K562 (cell line): ENCODE data around the gene MDM4. TPM values are rescaled to one million over a fixed set of nuclear protein-coding genes. Genes with fewer than 3 reads are reported as not detected.
A peak's percentile ranks its signal among the peaks of the same experiment; 100 is the strongest.

Source experiments
- CAMTA2 ChIP-seq: fragments of 250-450 bp; sonication (Bioruptor Pico); conservative IDR thresholded peaks from 2 replicates; pipeline ENCODE4 v1.5.1; 2022
- CGGBP1 ChIP-seq: fragments of 250-450 bp; sonication (Bioruptor Pico); IDR thresholded peaks from 2 replicates; pipeline ENCODE4 v1.9.0; 2021; ENCODE audit warnings: mild to moderate bottlenecking
- CHD4 ChIP-seq: fragments of 200-600 bp; sonication (generic); IDR thresholded peaks from 3 replicates; pipeline ENCODE4 v1.6.1; 2012; ENCODE audit warnings: low read depth, mild to moderate bottlenecking, mixed read lengths, low read length, inconsistent platforms; ENCODE audit not compliant: insufficient read depth, insufficient replicate concordance, poor library complexity, severe bottlenecking
- CREB5 ChIP-seq: fragments of 250-450 bp; sonication (Bioruptor Pico); IDR thresholded peaks from 2 replicates; pipeline ENCODE4 v1.5.0; 2020; ENCODE audit warnings: mild to moderate bottlenecking
- GTF2E2 ChIP-seq: fragments of 200-800 bp; sonication (Bioruptor generic); IDR thresholded peaks from 2 replicates; pipeline ENCODE4 v1.6.1; 2016; ENCODE audit warnings: missing genetic modification characterization, missing compliant biosample characterization
- MECOM ChIP-seq: fragments of 250-450 bp; sonication (Bioruptor Pico); IDR thresholded peaks from 2 replicates; pipeline ENCODE4 v1.8.0; 2022; ENCODE audit warnings: inconsistent platforms
- NCOR1 ChIP-seq: fragments of 450-650 bp; IDR thresholded peaks from 2 replicates; pipeline ENCODE4 v1.6.1; 2016; ENCODE audit warnings: mild to moderate bottlenecking, moderate library complexity
- NFXL1 ChIP-seq: fragments of 450-650 bp; formaldehyde crosslinking; IDR thresholded peaks from 2 replicates; pipeline ENCODE4 v1.4.0; 2021; ENCODE audit warnings: mild to moderate bottlenecking
- SPI1 ChIP-seq: IDR thresholded peaks from 2 replicates; pipeline ENCODE4 v1.6.1; 2011; ENCODE audit warnings: low read depth, low read length, control low read depth, borderline replicate concordance
- TFAM ChIP-seq: fragments of 250-450 bp; sonication (Bioruptor Pico); conservative IDR thresholded peaks from 2 replicates; pipeline ENCODE4 v1.5.0; 2021; ENCODE audit warnings: mild to moderate bottlenecking, moderate library complexity
- TRIM24 ChIP-seq, 2 experiments: fragments of 450-650 bp; IDR thresholded peaks; 2 replicates each; pipeline ENCODE4 v1.6.1; 2016
- ZBTB11 ChIP-seq, 3 experiments: fragments of 200-800 bp in 1 of 3; fragments of 250-450 bp in 1 of 3; fragments of 450-650 bp in 1 of 3; sonication (Bioruptor Pico) in 1 of 3; sonication (Bioruptor generic) in 1 of 3; formaldehyde crosslinking in 1 of 3; IDR thresholded peaks; 2 replicates each; pipeline versions ENCODE4 v1.6.1 to v1.8.0; 2016 to 2022; ENCODE audit warnings: mild to moderate bottlenecking in 2 of 3, missing genetic modification characterization in 2 of 3, missing compliant biosample characterization in 1 of 3, moderate library complexity in 1 of 3
- ZEB2 ChIP-seq: fragments of 450-650 bp; IDR thresholded peaks from 2 replicates; pipeline ENCODE4 v1.6.1; 2016
- ZNF699 ChIP-seq: fragments of 250-450 bp; sonication (Bioruptor Pico); IDR thresholded peaks from 2 replicates; pipeline ENCODE4 v1.8.0; 2021; ENCODE audit warnings: mild to moderate bottlenecking, moderate library complexity; ENCODE audit not compliant: insufficient replicate concordance
- polyA plus RNA-seq, 8 experiments: library from polyadenylated mRNA; depleted of rRNA in 4 of 8; stranded (reverse) in 5 of 8; unstranded in 3 of 8; fragments of >200 nt; fragmentation: Nextera tagmentation in 2 of 8; fragmentation: Illumina TruSeq in 1 of 8; extraction: Ambion mirVana in 2 of 8; extraction: Trizol in 1 of 8; gene quantifications; 2 replicates each; pipeline versions ENCODE4 v1.2.1 to v1.2.3, GENCODE V29; 2011 to 2014; ENCODE audit warnings: inconsistent platforms in 1 of 8, missing spikeins in 1 of 8
- total RNA-seq, 7 experiments: library from RNA; depleted of rRNA in 6 of 7; stranded (reverse); fragments of >200 nt in 6 of 7; fragmentation: Illumina TruSeq in 2 of 7; extraction: Trizol in 2 of 7; gene quantifications; 2 replicates each; pipeline versions ENCODE4 v1.2.1 to v1.2.3, GENCODE V29; 2011 to 2021; ENCODE audit warnings: low replicate concordance in 1 of 7
- TF ChIP-seq, protein P1 (sequence below), 2 experiments: IDR thresholded peaks in 1 of 2; conservative IDR thresholded peaks in 1 of 2; 2 replicates each; pipeline ENCODE4 v1.6.1; 2016; ENCODE audit warnings: low read depth in 2 of 2, mild to moderate bottlenecking in 1 of 2, missing compliant biosample characterization in 1 of 2, missing genetic modification characterization in 1 of 2, moderate library complexity in 1 of 2

The MDM4 gene
- total and polyA plus RNA-seq, 9 of the 15 experiments (the other 6 are each of a cell fraction or from before 2014, with no cell fraction given) = 3.3 to 61.7 (median 21.2) TPM

GRCh38 chr1:204516180-204516879 lies at the start of gene MDM4 (continued):
- 0 out of 2 replicates have a peak, but pooled peaks have one; percentile 17 for TF ChIP-seq CAMTA2 (CRISPR knock-in tag)
- TF ChIP-seq MECOM (CRISPR knock-in tag) = no peak; the same call in 1 of the 2 replicates
- TF ChIP-seq GTF2E2 (tag) = peak; percentile 94
- no peak for TF ChIP-seq SPI1
- no peak for TF ChIP-seq ZNF699 (CRISPR knock-in tag)
- TF ChIP-seq CREB5 = no peak
- peak; percentile 86 for TF ChIP-seq ZEB2
- TF ChIP-seq ZBTB11 (CRISPR knock-in tag; IDR thresholded peaks at IDR 0.05) = peak in 2 of 3 experiments; percentile 72 to 94; a peak in 5 of 6 replicates
- no peak for TF ChIP-seq TFAM
- TF ChIP-seq NFXL1 (CRISPR knock-in tag) = no peak
- peak; percentile 84 to 93 for TF ChIP-seq TRIM24 (IDR thresholded peaks at IDR 0.05)
- TF ChIP-seq, protein P1, sequence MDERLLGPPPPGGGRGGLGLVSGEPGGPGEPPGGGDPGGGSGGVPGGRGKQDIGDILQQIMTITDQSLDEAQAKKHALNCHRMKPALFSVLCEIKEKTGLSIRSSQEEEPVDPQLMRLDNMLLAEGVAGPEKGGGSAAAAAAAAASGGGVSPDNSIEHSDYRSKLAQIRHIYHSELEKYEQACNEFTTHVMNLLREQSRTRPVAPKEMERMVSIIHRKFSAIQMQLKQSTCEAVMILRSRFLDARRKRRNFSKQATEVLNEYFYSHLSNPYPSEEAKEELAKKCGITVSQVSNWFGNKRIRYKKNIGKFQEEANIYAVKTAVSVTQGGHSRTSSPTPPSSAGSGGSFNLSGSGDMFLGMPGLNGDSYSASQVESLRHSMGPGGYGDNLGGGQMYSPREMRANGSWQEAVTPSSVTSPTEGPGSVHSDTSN (CRISPR knock-in tag; IDR thresholded peaks at IDR 0.05; ENCODE audit: low read depth) = no peak
- TF ChIP-seq, protein P1 (tag; conservative IDR thresholded peaks at IDR 0.05; ENCODE audit: low read depth) = 0 out of 2 replicates have a peak, but pooled peaks have one; percentile 18
- TF ChIP-seq CGGBP1 (CRISPR knock-in tag) = no peak
- TF ChIP-seq NCOR1 = peak; percentile 79
- TF ChIP-seq CHD4 = no peak
